ENCODE results near the gene NLK.

DNA sequence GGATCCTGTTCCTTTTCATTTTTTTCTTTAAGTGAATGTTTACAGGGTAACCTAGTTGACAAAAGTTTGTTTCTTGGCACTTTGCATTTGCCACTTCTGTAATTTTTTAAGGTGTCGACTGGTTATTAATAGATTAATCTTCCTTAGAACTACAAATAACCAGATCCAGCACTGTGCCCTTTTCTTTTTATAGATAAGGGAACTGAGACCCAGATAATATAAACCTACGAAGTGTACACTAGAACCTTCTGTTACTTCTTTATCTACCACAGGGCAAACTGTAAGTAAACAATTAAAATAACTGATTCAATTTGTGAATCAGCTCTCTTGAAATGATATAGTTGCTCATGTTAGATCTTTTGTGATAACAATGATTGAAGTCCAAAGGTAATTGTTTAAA, 55.4 kb downstream of the NLK start:
- TF ChIP-seq ATF2 (CRISPR knock-in tag; IDR thresholded peaks at IDR 0.05) (no peak), ERF (CRISPR knock-in tag; IDR thresholded peaks at IDR 0.05) (no peak), NFRKB (IDR thresholded peaks at IDR 0.05) (no peak), SIN3A (IDR thresholded peaks at IDR 0.05; ENCODE audit: borderline replicate concordance, low read depth, low read length) (no peak), ZNF33A (CRISPR knock-in tag; IDR thresholded peaks at IDR 0.05; ENCODE audit: borderline replicate concordance) (no peak), BRD4 (CRISPR knock-in tag; IDR thresholded peaks at IDR 0.05) (no peak), RFX5 (IDR thresholded peaks at IDR 0.05; ENCODE audit: low read depth, low read length) (no peak), GLMP (CRISPR knock-in tag; IDR thresholded peaks at IDR 0.05; ENCODE audit: borderline replicate concordance) (no peak)
- TF ChIP-seq, protein P1, sequence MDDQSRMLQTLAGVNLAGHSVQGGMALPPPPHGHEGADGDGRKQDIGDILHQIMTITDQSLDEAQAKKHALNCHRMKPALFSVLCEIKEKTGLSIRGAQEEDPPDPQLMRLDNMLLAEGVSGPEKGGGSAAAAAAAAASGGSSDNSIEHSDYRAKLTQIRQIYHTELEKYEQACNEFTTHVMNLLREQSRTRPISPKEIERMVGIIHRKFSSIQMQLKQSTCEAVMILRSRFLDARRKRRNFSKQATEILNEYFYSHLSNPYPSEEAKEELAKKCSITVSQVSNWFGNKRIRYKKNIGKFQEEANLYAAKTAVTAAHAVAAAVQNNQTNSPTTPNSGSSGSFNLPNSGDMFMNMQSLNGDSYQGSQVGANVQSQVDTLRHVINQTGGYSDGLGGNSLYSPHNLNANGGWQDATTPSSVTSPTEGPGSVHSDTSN (CRISPR knock-in tag; IDR thresholded peaks at IDR 0.05; ENCODE audit: borderline replicate concordance): no peak
- TF ChIP-seq, protein P2, sequence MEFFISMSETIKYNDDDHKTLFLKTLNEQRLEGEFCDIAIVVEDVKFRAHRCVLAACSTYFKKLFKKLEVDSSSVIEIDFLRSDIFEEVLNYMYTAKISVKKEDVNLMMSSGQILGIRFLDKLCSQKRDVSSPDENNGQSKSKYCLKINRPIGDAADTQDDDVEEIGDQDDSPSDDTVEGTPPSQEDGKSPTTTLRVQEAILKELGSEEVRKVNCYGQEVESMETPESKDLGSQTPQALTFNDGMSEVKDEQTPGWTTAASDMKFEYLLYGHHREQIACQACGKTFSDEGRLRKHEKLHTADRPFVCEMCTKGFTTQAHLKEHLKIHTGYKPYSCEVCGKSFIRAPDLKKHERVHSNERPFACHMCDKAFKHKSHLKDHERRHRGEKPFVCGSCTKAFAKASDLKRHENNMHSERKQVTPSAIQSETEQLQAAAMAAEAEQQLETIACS (CRISPR knock-in tag; IDR thresholded peaks at IDR 0.05): no peak
- TF ChIP-seq, protein P3, sequence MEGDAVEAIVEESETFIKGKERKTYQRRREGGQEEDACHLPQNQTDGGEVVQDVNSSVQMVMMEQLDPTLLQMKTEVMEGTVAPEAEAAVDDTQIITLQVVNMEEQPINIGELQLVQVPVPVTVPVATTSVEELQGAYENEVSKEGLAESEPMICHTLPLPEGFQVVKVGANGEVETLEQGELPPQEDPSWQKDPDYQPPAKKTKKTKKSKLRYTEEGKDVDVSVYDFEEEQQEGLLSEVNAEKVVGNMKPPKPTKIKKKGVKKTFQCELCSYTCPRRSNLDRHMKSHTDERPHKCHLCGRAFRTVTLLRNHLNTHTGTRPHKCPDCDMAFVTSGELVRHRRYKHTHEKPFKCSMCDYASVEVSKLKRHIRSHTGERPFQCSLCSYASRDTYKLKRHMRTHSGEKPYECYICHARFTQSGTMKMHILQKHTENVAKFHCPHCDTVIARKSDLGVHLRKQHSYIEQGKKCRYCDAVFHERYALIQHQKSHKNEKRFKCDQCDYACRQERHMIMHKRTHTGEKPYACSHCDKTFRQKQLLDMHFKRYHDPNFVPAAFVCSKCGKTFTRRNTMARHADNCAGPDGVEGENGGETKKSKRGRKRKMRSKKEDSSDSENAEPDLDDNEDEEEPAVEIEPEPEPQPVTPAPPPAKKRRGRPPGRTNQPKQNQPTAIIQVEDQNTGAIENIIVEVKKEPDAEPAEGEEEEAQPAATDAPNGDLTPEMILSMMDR (CRISPR knock-in tag; IDR thresholded peaks at IDR 0.05): no peak
